Suprapubic skin (tissue), 4 donors: ENCODE measurements around the gene ADRB1. TPM values are rescaled to one million over a fixed set of nuclear protein-coding genes. Genes with fewer than 3 reads are reported as not detected.

ENCODE experiments used
- DNase-seq, 2 donors: peaks; one replicate each; pipeline ENCODE4 v3.0.0-alpha.2; 2019; ENCODE audit warnings: low spot score in 2 of 2
- H3K27ac ChIP-seq: fragments of 200-600 bp; sonication (generic); one replicate; pipeline ENCODE4 v1.5.1; 2019
- H3K27me3 ChIP-seq: fragments of 200-600 bp; sonication (generic); one replicate; pipeline ENCODE4 v1.5.1; 2019
- H3K36me3 ChIP-seq: fragments of 200-600 bp; sonication (generic); one replicate; pipeline ENCODE4 v1.5.1; 2019
- H3K4me1 ChIP-seq: fragments of 200-600 bp; sonication (generic); one replicate; pipeline ENCODE4 v1.5.1; 2019
- H3K4me3 ChIP-seq: fragments of 200-600 bp; sonication (generic); one replicate; pipeline ENCODE4 v1.5.1; 2019; ENCODE audit warnings: mild to moderate bottlenecking
- H3K9me3 ChIP-seq: fragments of 200-600 bp; sonication (generic); one replicate; pipeline ENCODE4 v1.5.1; 2019
- CTCF ChIP-seq, 2 donors: fragments of 200-600 bp in 1 of 2; fragments of 450-650 bp in 1 of 2; sonication (generic) in 1 of 2; IDR thresholded peaks; one replicate each; pipeline ENCODE4 v1.5.1; 2016 to 2019; ENCODE audit warnings: antibody characterized with exemption in 2 of 2, mild to moderate bottlenecking in 1 of 2, moderate library complexity in 1 of 2
- EP300 ChIP-seq: sonication (generic); formaldehyde crosslinking; IDR thresholded peaks from one replicate; pipeline ENCODE4 v1.6.1; 2017; ENCODE audit warnings: antibody characterized with exemption
- POLR2A ChIP-seq, 2 donors: fragments of 450-650 bp; IDR thresholded peaks; one replicate each; pipeline ENCODE4 v1.6.1; 2017; ENCODE audit warnings: antibody characterized with exemption in 2 of 2, mild to moderate bottlenecking in 2 of 2, moderate library complexity in 2 of 2
- POLR2AphosphoS5 ChIP-seq, 3 donors: sonication (generic); formaldehyde crosslinking; IDR thresholded peaks; one replicate each; pipeline ENCODE4 v1.6.1; 2017; ENCODE audit warnings: antibody characterized with exemption in 3 of 3
- WGBS: methylation state at CpG from one replicate; pipeline ENCODE4 v1.1.5; 2018; 5-methylcytosine and 5-hydroxymethylcytosine counted together
- total RNA-seq, 4 donors: library from RNA; depleted of rRNA; stranded (reverse); fragments of >200 nt; gene quantifications; one replicate each; pipeline ENCODE4 v1.1.0, GENCODE V29; 2016

The ADRB1 gene
- total RNA-seq, 4 donors from 2014 or later: 0.56 to 1.4 (median 1.1) TPM

- Histone ChIP-seq H3K4me3 (no peak overlapping the region), H3K9me3 (no peaks in the 10 kb centered on the region), H3K27ac (no peak overlapping the region), H3K27me3 (no peaks in the 10 kb centered on the region), H3K36me3 (no peaks in the 10 kb centered on the region), H3K4me1 (peaks cover 21% of the 10 kb centered on the region)
- 90% methylated on average over 4 of the region's 4 CpGs for WGBS
- no peak for TF ChIP-seq POLR2AphosphoS5 (IDR thresholded peaks at IDR 0.05)
- no peak for TF ChIP-seq EP300
- TF ChIP-seq CTCF (IDR thresholded peaks at IDR 0.05): no peak
- no peak for TF ChIP-seq POLR2A (IDR thresholded peaks at IDR 0.05)
- DNase-seq: no peak
These were observed 27.5 kb downstream of the ADRB1 start for GRCh38 chr10:114071178-114071577.

- TF ChIP-seq CTCF (IDR thresholded peaks at IDR 0.05) (no peak), EP300 (no peak), POLR2A (IDR thresholded peaks at IDR 0.05) (no peak), POLR2AphosphoS5 (IDR thresholded peaks at IDR 0.05) (no peak)
- Histone ChIP-seq H3K27ac (no peak overlapping the region), H3K27me3 (no peaks in the 10 kb centered on the region), H3K9me3 (no peaks in the 10 kb centered on the region), H3K4me1 (peaks cover 3% of the 10 kb centered on the region), H3K4me3 (no peak overlapping the region), H3K36me3 (no peaks in the 10 kb centered on the region)
- WGBS: 82% methylated on average over 14 of the region's 14 CpGs
- DNase-seq: no peak
These were observed 29.9 kb downstream of the ADRB1 start for GRCh38 chr10:114073395-114074186.

- H3K4me1 ChIP-seq: no peaks in the 10 kb centered on the region
- no peak for TF ChIP-seq CTCF (IDR thresholded peaks at IDR 0.05)
- TF ChIP-seq POLR2AphosphoS5 (IDR thresholded peaks at IDR 0.05): no peak
- TF ChIP-seq POLR2A (IDR thresholded peaks at IDR 0.05): no peak
- TF ChIP-seq EP300: no peak
- no peak overlapping the region for H3K27ac ChIP-seq
- no peaks in the 10 kb centered on the region for H3K36me3 ChIP-seq
- no peaks in the 10 kb centered on the region for H3K27me3 ChIP-seq
- H3K4me3 ChIP-seq: no peak overlapping the region
- H3K9me3 ChIP-seq: no peaks in the 10 kb centered on the region
- 84% methylated on average over 6 of the region's 6 CpGs for WGBS
- DNase-seq: no peak
These were observed 31.4 kb downstream of the ADRB1 start for GRCh38 chr10:114075093-114075492.

GRCh38 chr10:114077347-114077746 lies 33.7 kb downstream of the ADRB1 start:
- Histone ChIP-seq H3K9me3 (no peaks in the 10 kb centered on the region), H3K4me1 (no peaks in the 10 kb centered on the region), H3K27me3 (no peaks in the 10 kb centered on the region), H3K27ac (no peak overlapping the region), H3K4me3 (no peak overlapping the region), H3K36me3 (no peaks in the 10 kb centered on the region)
- 58% methylated on average over 1 of the region's 1 CpG for WGBS
- no peak for DNase-seq
- no peak for TF ChIP-seq EP300
- TF ChIP-seq POLR2AphosphoS5 (IDR thresholded peaks at IDR 0.05): no peak

- Histone ChIP-seq H3K27me3 (no peaks in the 10 kb centered on the region), H3K4me1 (no peaks in the 10 kb centered on the region), H3K36me3 (no peaks in the 10 kb centered on the region), H3K9me3 (no peaks in the 10 kb centered on the region), H3K27ac (no peak overlapping the region), H3K4me3 (no peak overlapping the region)
- TF ChIP-seq CTCF (IDR thresholded peaks at IDR 0.05) (no peak), POLR2AphosphoS5 (IDR thresholded peaks at IDR 0.05) (no peak), EP300 (no peak), POLR2A (IDR thresholded peaks at IDR 0.05) (no peak)
- 86% methylated on average over 9 of the region's 9 CpGs for WGBS
- no peak for DNase-seq
These were observed 34.2 kb downstream of the ADRB1 start for GRCh38 chr10:114077815-114078219.
